HPDE6-E6E7 (cell line): ENCODE measurements around the gene OR2C3.
"Not testable (repeated sequence)": the region's sequence is repeated elsewhere in the genome, so short reads cannot be mapped to it uniquely, and the experiment has no call there.

Experiments
- DNase-seq: peaks from one replicate; pipeline ENCODE4 v3.0.0; 2011; ENCODE audit warnings: missing footprints; ENCODE audit errors: extremely low spot score

The OR2C3 gene

DNA sequence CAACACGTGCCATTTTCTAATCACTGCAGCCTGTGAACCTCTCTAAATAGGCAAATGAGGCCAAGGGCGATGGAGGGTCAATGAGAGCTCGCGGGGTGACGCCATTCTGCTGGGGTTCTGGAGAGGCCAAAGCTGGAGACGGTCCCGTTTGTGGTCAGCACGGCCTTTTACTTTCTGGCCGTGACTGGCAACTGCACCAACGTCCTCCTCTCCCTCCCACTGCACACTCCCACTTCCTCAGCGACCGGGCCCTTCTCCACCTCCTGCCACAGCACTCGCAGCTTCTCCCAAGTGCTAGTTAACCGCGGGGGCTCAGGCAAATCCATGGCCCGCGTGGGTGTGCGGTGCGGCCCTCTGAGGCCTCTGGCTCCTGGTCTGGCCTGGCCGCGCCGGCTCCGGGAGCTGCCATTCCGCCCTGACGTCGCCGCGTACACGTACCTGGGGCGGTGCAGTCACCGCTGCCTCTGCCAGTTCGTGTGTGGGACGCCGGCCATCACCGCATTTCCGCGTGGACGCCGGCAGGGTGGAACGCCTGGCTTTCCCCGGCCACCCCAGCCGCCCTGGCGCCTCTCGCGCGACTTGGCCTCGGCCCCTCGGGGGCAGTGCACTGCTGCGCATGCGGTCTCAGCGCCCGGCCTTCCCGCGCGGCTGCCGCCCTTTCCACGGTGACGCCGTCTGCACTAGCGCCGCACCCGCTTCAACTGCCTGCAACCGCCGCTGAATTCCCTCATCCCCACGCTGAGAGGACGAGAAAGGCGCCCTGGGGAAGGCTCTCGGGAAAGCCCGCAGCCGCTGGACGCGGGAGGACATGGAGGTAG, 18.2 kb downstream of the OR2C3 start:
- DNase-seq: no peak

DNA sequence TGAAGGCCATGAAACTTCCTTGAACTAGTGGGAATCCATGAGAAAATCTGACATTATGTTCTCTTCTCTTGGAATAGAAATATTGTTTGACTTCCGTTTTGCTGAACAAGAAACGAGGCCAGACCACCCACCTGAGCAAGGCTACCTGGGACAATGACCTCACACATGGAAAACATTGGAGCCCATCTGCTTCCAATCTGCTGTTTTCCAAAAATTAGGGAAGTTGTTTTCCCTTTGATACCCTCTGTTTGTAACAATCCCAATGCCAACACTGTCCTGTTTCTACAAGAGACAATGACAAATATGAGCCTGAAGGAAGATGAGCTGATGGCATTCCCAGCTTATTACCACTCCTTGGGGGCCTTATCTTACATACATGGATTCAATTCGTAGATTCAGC, 29.4 kb downstream of the OR2C3 start:
- no peak for DNase-seq

DNA sequence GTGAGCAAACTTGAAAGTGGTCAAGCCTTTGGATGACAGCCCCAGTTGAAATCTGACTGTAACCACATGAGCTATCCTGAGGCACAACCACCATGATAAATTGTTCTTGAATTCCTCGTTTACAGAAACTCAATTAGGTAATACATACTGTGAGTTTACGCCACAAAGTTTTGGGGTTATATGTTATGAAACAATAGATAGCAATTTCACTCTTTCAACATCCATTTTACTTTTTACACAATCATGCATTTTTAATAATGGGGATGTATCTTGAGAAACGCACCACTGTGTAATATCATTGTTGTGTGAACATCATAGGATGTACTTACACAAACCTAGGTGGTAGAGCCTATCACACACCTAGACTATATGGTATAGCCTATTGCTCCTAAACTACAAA, 35.4 kb downstream of the OR2C3 start:
- no peak for DNase-seq

DNA sequence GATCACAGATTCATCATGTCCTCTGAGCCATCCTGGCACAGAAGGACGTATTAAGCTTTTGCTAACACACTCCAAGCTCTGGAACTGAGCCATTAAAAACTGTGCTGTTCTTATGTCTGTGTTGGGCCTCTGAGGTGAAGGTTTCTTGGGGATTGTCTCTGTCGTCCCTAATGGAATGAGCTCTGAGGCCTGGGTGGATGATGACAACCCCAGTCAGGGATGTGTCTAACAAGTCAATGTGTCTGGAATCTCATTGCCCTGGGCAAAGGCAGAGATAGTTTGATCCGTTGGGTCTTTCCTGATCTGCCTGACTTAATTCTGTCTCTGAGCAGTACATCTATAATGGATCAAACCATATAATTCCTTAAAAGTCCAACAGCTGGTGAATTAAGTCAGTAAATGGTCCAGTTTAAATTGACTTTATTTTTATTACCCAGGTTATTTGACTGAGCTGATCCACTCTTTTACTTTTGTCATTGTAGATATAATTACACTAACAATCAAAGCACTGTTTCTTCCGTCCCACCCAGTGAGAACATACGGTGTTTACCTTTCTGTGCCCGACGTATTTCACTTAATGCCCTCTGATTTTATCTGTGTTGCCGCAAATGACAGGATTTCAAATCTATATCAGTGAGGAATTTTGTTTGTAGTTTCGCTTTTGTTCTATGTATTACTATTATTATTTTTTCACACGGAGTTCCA, 39.5 kb downstream of the OR2C3 start:
- no peak for DNase-seq

DNA sequence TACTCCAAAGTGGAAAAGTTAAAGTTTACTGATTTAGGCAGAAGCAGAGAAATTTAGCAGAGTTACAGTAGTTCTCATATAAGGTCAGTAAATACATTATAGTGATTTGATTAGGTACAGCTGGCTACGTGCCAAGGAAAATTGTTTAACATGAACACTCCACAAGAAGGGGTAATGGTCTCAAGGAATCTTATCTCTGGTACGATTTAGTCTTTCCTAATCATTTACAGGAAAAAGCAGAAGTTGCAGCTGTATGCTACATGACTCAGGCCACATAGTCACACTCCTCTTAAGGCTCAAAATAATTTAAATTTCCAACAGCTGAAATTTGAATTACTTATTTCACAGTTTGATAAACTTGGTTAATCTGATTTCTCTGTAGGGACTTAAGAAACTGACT, 41.5 kb downstream of the OR2C3 start:
- DNase-seq: no peak

DNA sequence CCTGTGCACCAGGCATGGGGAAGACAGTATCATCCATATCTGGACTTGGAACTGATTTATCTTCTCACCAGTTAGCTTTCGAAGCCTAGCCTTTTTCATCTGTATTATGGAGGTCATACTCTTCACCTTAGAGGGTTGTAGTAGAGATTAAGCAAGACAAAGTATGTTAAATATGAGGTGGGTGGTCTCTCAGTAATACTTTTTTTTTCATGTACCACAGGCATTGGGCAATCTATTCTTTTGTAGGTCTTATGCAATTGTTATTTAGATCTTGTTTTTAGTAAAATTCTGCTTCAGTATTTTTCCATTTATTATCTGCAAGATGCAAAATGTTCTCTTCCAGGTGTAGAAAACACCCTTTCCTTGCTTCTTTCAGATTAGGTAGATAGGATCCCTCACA, 43.1 kb downstream of the OR2C3 start:
- DNase-seq: no peak

DNA sequence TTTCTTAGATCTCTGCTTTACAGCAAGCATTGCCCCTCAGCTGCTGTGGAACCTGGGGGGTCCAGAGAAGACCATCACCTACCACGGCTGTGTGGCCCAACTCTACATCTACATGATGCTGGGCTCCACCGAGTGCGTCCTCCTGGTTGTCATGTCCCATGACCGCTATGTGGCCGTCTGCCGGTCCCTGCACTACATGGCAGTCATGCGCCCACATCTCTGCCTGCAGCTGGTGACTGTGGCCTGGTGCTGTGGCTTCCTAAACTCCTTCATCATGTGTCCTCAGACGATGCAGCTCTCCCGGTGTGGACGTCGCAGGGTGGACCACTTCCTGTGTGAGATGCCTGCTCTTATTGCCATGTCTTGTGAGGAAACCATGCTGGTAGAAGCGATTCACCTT, 44.9 kb downstream of the OR2C3 start:
- no peak for DNase-seq

DNA sequence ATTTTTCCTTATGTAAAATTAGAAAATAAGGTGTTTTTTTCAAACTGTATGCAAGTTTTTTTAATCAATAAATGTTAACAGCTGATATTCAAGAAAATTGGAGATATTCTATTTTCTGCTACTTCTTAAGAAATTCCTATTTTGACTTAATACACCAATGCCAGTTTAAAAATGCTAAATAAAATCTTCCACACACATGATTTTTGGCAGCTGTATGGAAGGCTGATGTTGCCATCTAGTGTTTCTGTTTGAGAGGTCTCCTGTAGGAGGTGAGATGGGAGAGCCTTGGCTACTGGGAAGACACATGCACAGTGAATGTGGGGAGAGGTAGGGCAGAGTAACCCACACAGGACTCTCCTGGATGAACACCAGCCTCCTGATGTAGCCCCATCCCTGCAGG, 49.2 kb downstream of the OR2C3 start:
- peak; percentile 59 for DNase-seq

DNA sequence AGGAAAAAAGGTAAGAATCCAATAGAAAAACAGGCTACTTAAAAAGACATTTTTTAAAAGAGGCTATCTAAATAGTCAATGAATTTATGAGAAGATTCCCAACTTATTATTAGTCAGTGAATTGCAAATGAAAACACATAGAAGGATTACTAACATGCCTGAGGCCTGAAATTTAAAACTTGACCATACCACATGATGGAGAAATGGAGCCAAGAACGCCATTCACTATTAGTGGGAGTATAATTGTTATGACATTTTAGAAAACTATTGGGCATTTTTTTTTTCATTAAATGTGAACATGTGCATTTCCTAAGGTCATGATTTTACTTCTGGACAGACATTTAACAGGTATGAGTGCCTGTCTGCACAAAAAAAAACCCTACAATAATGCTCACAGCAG, 53.5 kb downstream of the OR2C3 start:
- DNase-seq: no peak

DNA sequence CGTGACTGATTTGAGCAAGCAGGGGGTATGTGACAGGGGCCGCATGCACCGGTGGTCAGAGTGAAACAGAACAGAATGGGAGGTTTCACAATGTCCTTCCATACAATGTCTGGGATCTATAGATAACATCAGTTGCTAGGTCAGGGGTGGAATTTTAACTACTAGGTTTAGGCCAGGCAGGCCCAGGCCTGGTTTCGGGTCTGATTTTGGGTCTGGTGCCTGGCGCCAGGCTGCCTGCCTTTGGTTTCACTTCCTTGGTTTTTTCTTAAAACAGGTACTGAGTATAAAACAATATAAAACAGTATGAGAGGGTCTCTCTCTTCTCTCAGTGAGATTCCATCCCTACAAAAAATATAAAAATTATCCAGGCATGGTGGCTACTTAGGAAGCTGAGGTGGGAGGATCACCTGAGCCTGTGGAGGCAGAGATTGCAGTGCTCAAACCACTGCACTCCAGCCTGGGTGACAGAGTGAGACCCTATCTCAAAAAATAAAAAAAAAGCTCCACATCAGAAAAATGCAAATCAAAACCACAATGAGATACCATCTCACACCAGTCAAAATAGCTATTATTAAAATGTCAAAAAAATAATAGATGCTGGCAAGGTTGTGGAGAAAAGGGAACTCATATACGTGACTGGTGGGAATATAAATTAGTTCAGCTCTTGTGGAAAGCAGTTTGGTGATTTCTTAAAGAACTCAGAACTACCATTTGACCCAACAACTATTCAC, 59.7 kb downstream of the OR2C3 start:
- not testable (repeated sequence) for DNase-seq

DNA sequence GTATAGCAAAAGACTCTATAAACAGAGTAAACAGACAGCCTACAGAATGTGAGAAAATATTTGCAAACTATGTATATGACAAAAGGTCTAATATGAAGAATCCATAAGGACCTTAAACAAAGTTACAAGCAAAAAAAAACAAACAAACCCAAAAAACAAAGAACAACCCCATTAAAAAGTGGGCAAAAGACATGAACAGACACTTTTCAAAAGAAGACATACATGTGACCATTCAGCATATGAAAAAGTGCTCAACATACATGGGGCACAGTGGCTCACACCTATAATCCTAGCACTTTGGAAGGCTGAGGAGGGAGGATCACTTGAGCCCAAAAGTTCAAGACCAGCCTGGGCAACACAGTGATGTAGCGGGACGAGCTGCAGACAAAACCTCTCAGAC, 60.4 kb downstream of the OR2C3 start:
- DNase-seq: no peak
